ENCODE data around the gene NAV2. TPM values are rescaled to one million over a fixed set of nuclear protein-coding genes. Genes with fewer than 3 reads are reported as not detected.

Gene NAV2
- polyA plus RNA-seq, 1 donor from 2014 or later, result 3.0 TPM

DNA sequence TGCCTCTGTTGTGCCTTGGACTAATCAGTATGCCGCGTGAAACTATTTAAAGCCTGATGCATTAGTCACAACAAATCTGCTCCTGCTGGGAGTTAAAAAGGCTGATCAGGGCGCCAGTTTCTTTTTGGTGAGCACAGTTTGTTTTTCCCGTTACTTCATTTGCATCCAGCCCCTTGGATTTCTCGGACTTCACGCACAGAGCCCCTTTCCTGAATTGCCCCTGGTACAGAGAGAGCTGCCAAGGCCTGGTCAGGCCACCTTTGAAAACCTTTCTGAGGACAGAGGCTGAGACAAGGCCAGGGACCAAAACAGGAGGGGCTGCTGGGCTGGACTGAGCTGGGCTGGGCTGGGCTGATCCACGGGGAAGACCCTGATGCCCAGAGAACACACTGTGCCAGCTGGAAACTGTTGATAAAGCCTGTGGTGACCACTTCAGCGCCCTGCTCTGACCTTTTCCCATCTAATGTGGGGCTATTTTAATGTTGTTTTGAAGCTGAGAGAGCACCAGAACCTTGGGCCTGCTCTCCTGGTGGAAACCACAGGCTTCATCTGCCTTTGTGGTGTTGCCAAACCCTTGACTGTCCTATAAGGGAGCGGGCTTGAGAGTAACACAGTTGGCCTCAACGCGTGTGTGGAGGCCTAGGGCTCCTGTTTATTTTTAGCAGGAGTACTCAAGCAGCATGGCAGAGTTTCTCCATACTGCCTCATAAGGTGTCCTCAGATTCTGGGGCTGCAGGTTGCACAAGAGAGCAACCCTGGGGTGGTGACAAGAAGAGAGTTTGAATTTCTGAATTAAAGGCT, 44.2 kb downstream of the NAV2 start:
- TF ChIP-seq TAF1 (IDR thresholded peaks at IDR 0.05; ENCODE audit: low read depth) (no peak), EP300 (conservative IDR thresholded peaks at IDR 0.05; ENCODE audit: poor library complexity, severe bottlenecking) (no peak), RAD21 (conservative IDR thresholded peaks at IDR 0.05) (no peak), MXI1 (conservative IDR thresholded peaks at IDR 0.05; ENCODE audit: poor library complexity, severe bottlenecking) (no peak), EZH2 (IDR thresholded peaks at IDR 0.05; ENCODE audit: borderline replicate concordance, insufficient read depth, low read length, poor library complexity, severe bottlenecking) (no peak)
- TF ChIP-seq, protein P1, sequence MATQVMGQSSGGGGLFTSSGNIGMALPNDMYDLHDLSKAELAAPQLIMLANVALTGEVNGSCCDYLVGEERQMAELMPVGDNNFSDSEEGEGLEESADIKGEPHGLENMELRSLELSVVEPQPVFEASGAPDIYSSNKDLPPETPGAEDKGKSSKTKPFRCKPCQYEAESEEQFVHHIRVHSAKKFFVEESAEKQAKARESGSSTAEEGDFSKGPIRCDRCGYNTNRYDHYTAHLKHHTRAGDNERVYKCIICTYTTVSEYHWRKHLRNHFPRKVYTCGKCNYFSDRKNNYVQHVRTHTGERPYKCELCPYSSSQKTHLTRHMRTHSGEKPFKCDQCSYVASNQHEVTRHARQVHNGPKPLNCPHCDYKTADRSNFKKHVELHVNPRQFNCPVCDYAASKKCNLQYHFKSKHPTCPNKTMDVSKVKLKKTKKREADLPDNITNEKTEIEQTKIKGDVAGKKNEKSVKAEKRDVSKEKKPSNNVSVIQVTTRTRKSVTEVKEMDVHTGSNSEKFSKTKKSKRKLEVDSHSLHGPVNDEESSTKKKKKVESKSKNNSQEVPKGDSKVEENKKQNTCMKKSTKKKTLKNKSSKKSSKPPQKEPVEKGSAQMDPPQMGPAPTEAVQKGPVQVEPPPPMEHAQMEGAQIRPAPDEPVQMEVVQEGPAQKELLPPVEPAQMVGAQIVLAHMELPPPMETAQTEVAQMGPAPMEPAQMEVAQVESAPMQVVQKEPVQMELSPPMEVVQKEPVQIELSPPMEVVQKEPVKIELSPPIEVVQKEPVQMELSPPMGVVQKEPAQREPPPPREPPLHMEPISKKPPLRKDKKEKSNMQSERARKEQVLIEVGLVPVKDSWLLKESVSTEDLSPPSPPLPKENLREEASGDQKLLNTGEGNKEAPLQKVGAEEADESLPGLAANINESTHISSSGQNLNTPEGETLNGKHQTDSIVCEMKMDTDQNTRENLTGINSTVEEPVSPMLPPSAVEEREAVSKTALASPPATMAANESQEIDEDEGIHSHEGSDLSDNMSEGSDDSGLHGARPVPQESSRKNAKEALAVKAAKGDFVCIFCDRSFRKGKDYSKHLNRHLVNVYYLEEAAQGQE (IDR thresholded peaks at IDR 0.05; ENCODE audit: borderline replicate concordance), result no peak
- TF ChIP-seq, protein P2, sequence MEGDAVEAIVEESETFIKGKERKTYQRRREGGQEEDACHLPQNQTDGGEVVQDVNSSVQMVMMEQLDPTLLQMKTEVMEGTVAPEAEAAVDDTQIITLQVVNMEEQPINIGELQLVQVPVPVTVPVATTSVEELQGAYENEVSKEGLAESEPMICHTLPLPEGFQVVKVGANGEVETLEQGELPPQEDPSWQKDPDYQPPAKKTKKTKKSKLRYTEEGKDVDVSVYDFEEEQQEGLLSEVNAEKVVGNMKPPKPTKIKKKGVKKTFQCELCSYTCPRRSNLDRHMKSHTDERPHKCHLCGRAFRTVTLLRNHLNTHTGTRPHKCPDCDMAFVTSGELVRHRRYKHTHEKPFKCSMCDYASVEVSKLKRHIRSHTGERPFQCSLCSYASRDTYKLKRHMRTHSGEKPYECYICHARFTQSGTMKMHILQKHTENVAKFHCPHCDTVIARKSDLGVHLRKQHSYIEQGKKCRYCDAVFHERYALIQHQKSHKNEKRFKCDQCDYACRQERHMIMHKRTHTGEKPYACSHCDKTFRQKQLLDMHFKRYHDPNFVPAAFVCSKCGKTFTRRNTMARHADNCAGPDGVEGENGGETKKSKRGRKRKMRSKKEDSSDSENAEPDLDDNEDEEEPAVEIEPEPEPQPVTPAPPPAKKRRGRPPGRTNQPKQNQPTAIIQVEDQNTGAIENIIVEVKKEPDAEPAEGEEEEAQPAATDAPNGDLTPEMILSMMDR (IDR thresholded peaks at IDR 0.05; ENCODE audit: poor library complexity, severe bottlenecking), result no peak
- H3K4me2 ChIP-seq (ENCODE audit: low read length), result no peak overlapping the region
- H3K27me3 ChIP-seq (ENCODE audit: insufficient read depth, low read depth, low read length), result peaks cover 25% of the 10 kb centered on the region
- no peaks in the 10 kb centered on the region for H3K79me2 ChIP-seq (replicated peaks; ENCODE audit: insufficient read depth, low read length)
- no peaks in the 10 kb centered on the region for H3K9me3 ChIP-seq (ENCODE audit: low read length)
- no peak overlapping the region for H3K9ac ChIP-seq (ENCODE audit: low read length)
- no peaks in the 10 kb centered on the region for H4K20me1 ChIP-seq (ENCODE audit: insufficient read depth)
- no peak overlapping the region for H3K27ac ChIP-seq (ENCODE audit: low read length)
- H3K4me3 ChIP-seq (ENCODE audit: low read length), result no peak overlapping the region
- H2AFZ ChIP-seq (ENCODE audit: low read depth, low read length), result no peak overlapping the region
- H3F3A ChIP-seq (ENCODE audit: insufficient read depth, low read length, poor library complexity, severe bottlenecking), result no peaks in the 10 kb centered on the region
- H3K9me2 ChIP-seq (ENCODE audit: insufficient read depth, low read length), result no peaks in the 10 kb centered on the region
- H3K36me3 ChIP-seq (ENCODE audit: insufficient read depth, low read length), result no peaks in the 10 kb centered on the region

DNA sequence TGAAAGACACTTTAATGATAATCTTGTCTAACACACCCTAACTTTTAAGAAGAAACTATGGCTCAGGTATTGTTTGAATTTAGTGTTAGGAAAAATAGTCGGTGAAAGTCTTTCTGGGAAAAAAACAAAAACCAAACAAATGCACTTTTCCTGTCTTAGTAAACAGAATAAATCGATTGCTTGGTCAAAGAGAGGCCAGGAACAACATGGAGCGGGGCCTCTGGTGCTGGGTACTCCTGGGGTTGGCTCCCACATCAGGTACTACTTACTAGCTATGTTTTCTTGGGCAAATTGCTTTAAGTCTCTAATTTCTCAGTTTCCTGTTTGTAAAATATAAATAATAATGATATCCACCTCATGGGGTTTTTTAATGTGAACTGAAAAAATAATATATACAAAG, 46.8 kb downstream of the NAV2 start:
- H3F3A ChIP-seq (ENCODE audit: insufficient read depth, low read length, poor library complexity, severe bottlenecking), result no peaks in the 10 kb centered on the region
- H3K9ac ChIP-seq (ENCODE audit: low read length), result no peak overlapping the region
- no peaks in the 10 kb centered on the region for H3K79me2 ChIP-seq (replicated peaks; ENCODE audit: insufficient read depth, low read length)
- no peak overlapping the region for H2AFZ ChIP-seq (ENCODE audit: low read depth, low read length)
- H3K9me2 ChIP-seq (ENCODE audit: insufficient read depth, low read length), result no peaks in the 10 kb centered on the region
- H3K9me3 ChIP-seq (ENCODE audit: low read length), result no peaks in the 10 kb centered on the region
- H3K27me3 ChIP-seq (ENCODE audit: insufficient read depth, low read depth, low read length), result peaks cover 32% of the 10 kb centered on the region
- no peak overlapping the region for H3K4me3 ChIP-seq (ENCODE audit: low read length)
- TF ChIP-seq, protein P1 (IDR thresholded peaks at IDR 0.05; ENCODE audit: borderline replicate concordance), result no peak
- TF ChIP-seq TAF1 (IDR thresholded peaks at IDR 0.05; ENCODE audit: low read depth) (no peak), POLR2AphosphoS5 (IDR thresholded peaks at IDR 0.05) (no peak), EZH2 (IDR thresholded peaks at IDR 0.05; ENCODE audit: borderline replicate concordance, insufficient read depth, low read length, poor library complexity, severe bottlenecking) (no peak), SMC3 (conservative IDR thresholded peaks at IDR 0.05; ENCODE audit: poor library complexity) (no peak), EP300 (conservative IDR thresholded peaks at IDR 0.05; ENCODE audit: poor library complexity, severe bottlenecking) (no peak), RAD21 (conservative IDR thresholded peaks at IDR 0.05) (no peak), MXI1 (conservative IDR thresholded peaks at IDR 0.05; ENCODE audit: poor library complexity, severe bottlenecking) (no peak)
- TF ChIP-seq, protein P2 (IDR thresholded peaks at IDR 0.05; ENCODE audit: poor library complexity, severe bottlenecking), result no peak
- no peak overlapping the region for H3K27ac ChIP-seq (ENCODE audit: low read length)
- H3K36me3 ChIP-seq (ENCODE audit: insufficient read depth, low read length), result no peaks in the 10 kb centered on the region
- H3K4me2 ChIP-seq (ENCODE audit: low read length), result no peak overlapping the region
- H4K20me1 ChIP-seq (ENCODE audit: insufficient read depth), result no peaks in the 10 kb centered on the region

Measured in neural cell (in vitro differentiated cells).